Umbilical cord (tissue), 2 donors: Measurements from ENCODE around the gene CEP170B. TPM values are rescaled to one million over a fixed set of nuclear protein-coding genes. Genes with fewer than 3 reads are reported as not detected.

Source experiments
- DNase-seq: peaks from one replicate; pipeline ENCODE4 v3.0.0-alpha.2; 2015; ENCODE audit warnings: low spot score
- total RNA-seq: library from RNA; depleted of rRNA; stranded (reverse); fragments of >200 nt; gene quantifications from one replicate; pipeline ENCODE4 v1.2.3, GENCODE V29; 2014; ENCODE audit warnings: low replicate concordance; ENCODE audit not compliant: insufficient read depth

The CEP170B gene
- total RNA-seq, 1 donor from 2014 or later: 7.9 TPM

- no peak for DNase-seq
Measured at GRCh38 chr14:104866451-104867370, 1.6 kb downstream of the CEP170B start.

- no peak for DNase-seq
Measured at GRCh38 chr14:104867371-104868059, 2.4 kb downstream of the CEP170B start.

GRCh38 chr14:104868060-104868740, 3.1 kb downstream of the CEP170B start:
- no peak for DNase-seq

- DNase-seq: no peak
Measured at GRCh38 chr14:104868811-104869572, 3.9 kb downstream of the CEP170B start.

- DNase-seq: no peak
Measured at GRCh38 chr14:104869669-104870367, 4.8 kb downstream of the CEP170B start.

- no peak for DNase-seq
Measured at GRCh38 chr14:104870368-104871144, 5.5 kb downstream of the CEP170B start.

- DNase-seq: no peak
Measured at GRCh38 chr14:104871145-104871655, 6.1 kb downstream of the CEP170B start.

- no peak for DNase-seq
Measured at GRCh38 chr14:104871656-104872468, 6.8 kb downstream of the CEP170B start.

GRCh38 chr14:104872469-104873341, 7.6 kb downstream of the CEP170B start:
- DNase-seq: peak; percentile 57

GRCh38 chr14:104873380-104874055, 8.4 kb downstream of the CEP170B start:
- no peak for DNase-seq

GRCh38 chr14:104874110-104874531, 9.1 kb downstream of the CEP170B start:
- DNase-seq: no peak

GRCh38 chr14:104874571-104875411, 9.7 kb downstream of the CEP170B start:
- no peak for DNase-seq

GRCh38 chr14:104875412-104875751, 10.3 kb downstream of the CEP170B start:
- DNase-seq: no peak

- DNase-seq: no peak
Measured at GRCh38 chr14:104875811-104876210, 10.7 kb downstream of the CEP170B start.

- DNase-seq: no peak
Measured at GRCh38 chr14:104876251-104876699, 11.2 kb downstream of the CEP170B start.

GRCh38 chr14:104877066-104877805, 12.2 kb downstream of the CEP170B start:
- no peak for DNase-seq
